HepG2 (cell line): Measurements from ENCODE around the gene IRAK3. TPM values are rescaled to one million over a fixed set of nuclear protein-coding genes. Genes with fewer than 3 reads are reported as not detected.
"Not testable (repeated sequence)": the region's sequence is repeated elsewhere in the genome, so short reads cannot be mapped to it uniquely, and the experiment has no call there.

Experiments
- ATAC-seq: fragments of 200-7000 bp; cut with Tn5 transposase; 3 replicates; pipeline ENCODE4 v1.9.1; 2020; ENCODE audit warnings: mild to moderate bottlenecking, moderate library complexity
- BruUV-seq: library from RNA; stranded (reverse); fragments of 400-500 nt; replicated peaks from 2 replicates; lab custom pipeline; 2021; lab: Mats Ljungman, UMichigan
- CTCF ChIA-PET: fragments of 300-600 bp; formaldehyde crosslinking; extraction: SDS; loops from one replicate; lab custom pipeline; 2021; ENCODE audit warnings: low total read pairs, inconsistent platforms, low intra/inter-chr PET ratio; lab: Yijun Ruan, JAX
- POLR2A ChIA-PET: fragments of 350-600 bp; sonication (Branson Sonifier 250); formaldehyde crosslinking; loops from one replicate; lab custom pipeline; 2020; ENCODE audit warnings: antibody characterized with exemption, inconsistent platforms; lab: Yijun Ruan, JAX
- DNase-seq: peaks from one replicate; pipeline ENCODE4 v3.0.0-alpha.2; 2015; ENCODE audit warnings: low spot score
- FAIRE-seq: peaks from 3 replicates; lab custom pipeline; 2011; peaks lifted over from hg19 to GRCh38; lab: Jason Lieb, UNC
- H2AFZ ChIP-seq: one replicate; pipeline ENCODE4 v1.6.1; 2011; ENCODE audit warnings: low read length, inconsistent platforms
- H3K27ac ChIP-seq: fragments of 300-600 bp; 3 replicates; pipeline ENCODE4 v1.8.0; 2011; ENCODE audit warnings: mixed run types, mild to moderate bottlenecking, mixed read lengths, low read length, inconsistent platforms; ENCODE audit not compliant: insufficient read depth; ENCODE audit errors: extremely low read length
- H3K27me3 ChIP-seq, 2 experiments: fragments of 200-600 bp in 1 of 2; 2 replicates in 1 of 2; 3 replicates in 1 of 2; pipeline versions ENCODE4 v1.6.0 to v1.8.0; 2011; ENCODE audit warnings: low read length in 2 of 2, mild to moderate bottlenecking in 2 of 2, moderate library complexity in 2 of 2, inconsistent platforms in 1 of 2; ENCODE audit not compliant: insufficient read depth in 2 of 2, control insufficient read depth in 1 of 2
- H3K36me3 ChIP-seq, 2 experiments: fragments of 200-600 bp in 1 of 2; replicated peaks in 1 of 2; 2 replicates in 1 of 2; 3 replicates in 1 of 2; pipeline versions ENCODE4 v1.5.1 to v1.8.0; 2011; ENCODE audit warnings: low read length in 2 of 2, inconsistent platforms in 1 of 2; ENCODE audit not compliant: insufficient read depth in 2 of 2, control insufficient read depth in 1 of 2
- H3K4me1 ChIP-seq: 2 replicates; pipeline ENCODE4 v1.5.1; 2012; ENCODE audit warnings: low read length, inconsistent platforms; ENCODE audit not compliant: insufficient read depth
- H3K4me2 ChIP-seq: 2 replicates; pipeline ENCODE4 v1.6.0; 2011; ENCODE audit warnings: low read depth, low read length, inconsistent platforms
- H3K4me3 ChIP-seq, 3 experiments: fragments of 200-600 bp in 1 of 3; sonication (generic), shearing (Covaris generic) in 1 of 3; replicated peaks in 1 of 3; 2 replicates each; pipeline ENCODE4 v1.5.1; 2011 to 2016; ENCODE audit warnings: low read length in 3 of 3, inconsistent platforms in 2 of 3, low read depth in 2 of 3, mild to moderate bottlenecking in 2 of 3, control low read depth in 1 of 3, mixed read lengths in 1 of 3; ENCODE audit not compliant: insufficient read depth in 1 of 3
- H3K79me2 ChIP-seq: one replicate; pipeline ENCODE4 v1.6.1; 2011; ENCODE audit warnings: low read length, inconsistent platforms; ENCODE audit not compliant: insufficient read depth
- H3K9ac ChIP-seq: 2 replicates; pipeline ENCODE4 v1.6.0; 2011; ENCODE audit warnings: mild to moderate bottlenecking, low read depth, low read length, inconsistent platforms; ENCODE audit not compliant: insufficient read depth
- H3K9me3 ChIP-seq: 2 replicates; pipeline ENCODE4 v1.5.1; 2012; ENCODE audit warnings: mild to moderate bottlenecking, low read length
- H4K20me1 ChIP-seq: 2 replicates; pipeline ENCODE4 v1.6.0; 2011; ENCODE audit warnings: inconsistent platforms, mild to moderate bottlenecking, low read length, moderate library complexity; ENCODE audit not compliant: insufficient read depth
- HNRNPLL ChIP-seq: fragments of 200-400 bp; formaldehyde crosslinking; IDR thresholded peaks from 2 replicates; pipeline ENCODE4 v1.6.1; 2017; ENCODE audit warnings: mild to moderate bottlenecking, low read depth, low read length; ENCODE audit not compliant: poor library complexity, severe bottlenecking
- ZNF441 ChIP-seq: sonication (generic); formaldehyde crosslinking; IDR thresholded peaks from 2 replicates; pipeline ENCODE4 v1.7.0; 2021; ENCODE audit warnings: missing genetic modification reagents, borderline replicate concordance
- WGBS: methylation state at CpG from one replicate; pipeline ENCODE4 v1.1.6; 2017; ENCODE audit warnings: low lambda C conversion rate; 5-methylcytosine and 5-hydroxymethylcytosine counted together
- in situ Hi-C: cut with HindIII; loops from 2 replicates; pipeline ENCODE4 v1.10.0; 2017; ENCODE audit warnings: low pct_unique_long_range_greater_than_20kb; ENCODE audit not compliant: extremely low pct_ligation_motif_present
- intact Hi-C: fragments of 100-400 bp; cut with micrococcal nuclease; formaldehyde crosslinking; loops from one replicate; pipeline ENCODE4 v1.10.0; 2022; ENCODE audit not compliant: unreplicated experiment
- polyA plus RNA-seq, 8 experiments: library from polyadenylated mRNA; depleted of rRNA in 3 of 8; stranded (reverse) in 7 of 8; unstranded in 1 of 8; fragments of >200 nt; fragmentation: Illumina TruSeq in 4 of 8; extraction: Trizol in 4 of 8; gene quantifications; 2 replicates each; pipeline versions ENCODE4 v1.2.1 to v1.2.3, GENCODE V29; 2011 to 2016; ENCODE audit warnings: low read depth in 4 of 8, missing spikeins in 1 of 8, mixed read lengths in 1 of 8; ENCODE audit not compliant: insufficient read depth in 1 of 8
- total RNA-seq, 5 experiments: library from RNA; depleted of rRNA; stranded (reverse); fragments of >200 nt; fragmentation: Illumina TruSeq; extraction: Trizol; gene quantifications; 2 replicates each; pipeline ENCODE4 v1.2.3, GENCODE V29; 2016; ENCODE audit warnings: low read depth in 1 of 5
- TF ChIP-seq, protein P1 (sequence below): sonication (generic); formaldehyde crosslinking; IDR thresholded peaks from 2 replicates; pipeline ENCODE4 v1.5.1; 2020; ENCODE audit warnings: mild to moderate bottlenecking, missing genetic modification reagents, moderate library complexity

IRAK3 gene
- total and polyA plus RNA-seq, 2 of the 13 experiments (the other 11 are each of a cell fraction or from before 2014, with no cell fraction given): 0.01 TPM; not detected in 1

- in situ Hi-C loops, DNase-seq, H3K9me3 ChIP-seq, H3K4me1 ChIP-seq, FAIRE-seq, H3K27ac ChIP-seq, CTCF ChIA-PET, H3K79me2 ChIP-seq, BruUV-seq, H2AFZ ChIP-seq, H3K9ac ChIP-seq, H3K36me3 ChIP-seq, H4K20me1 ChIP-seq: not testable (repeated sequence)
- intact Hi-C loops: loop anchor here (2.0 kb wide), 1 partner anchor 66 kb away; the partner anchor contains the start of gene TMBIM4
- peak; percentile 68 for ATAC-seq
- Histone ChIP-seq H3K4me3 (peak overlapping the region in 2 of 3 experiments; percentile 20 to 50; a peak in 2 of 6 replicates), H3K4me2 (peak overlapping the region; percentile 51; the same call in 1 of the 2 replicates), H3K27me3 (peaks cover 0 to 17% of the 10 kb centered on the region in 2 experiments; a peak in 2 of 5 replicates)
- WGBS: 55% methylated on average over 47 of the region's 72 CpGs
- TF ChIP-seq HNRNPLL (peak; percentile 37), ZNF441 (CRISPR knock-in tag) (peak; percentile 87)
- TF ChIP-seq, protein P1, sequence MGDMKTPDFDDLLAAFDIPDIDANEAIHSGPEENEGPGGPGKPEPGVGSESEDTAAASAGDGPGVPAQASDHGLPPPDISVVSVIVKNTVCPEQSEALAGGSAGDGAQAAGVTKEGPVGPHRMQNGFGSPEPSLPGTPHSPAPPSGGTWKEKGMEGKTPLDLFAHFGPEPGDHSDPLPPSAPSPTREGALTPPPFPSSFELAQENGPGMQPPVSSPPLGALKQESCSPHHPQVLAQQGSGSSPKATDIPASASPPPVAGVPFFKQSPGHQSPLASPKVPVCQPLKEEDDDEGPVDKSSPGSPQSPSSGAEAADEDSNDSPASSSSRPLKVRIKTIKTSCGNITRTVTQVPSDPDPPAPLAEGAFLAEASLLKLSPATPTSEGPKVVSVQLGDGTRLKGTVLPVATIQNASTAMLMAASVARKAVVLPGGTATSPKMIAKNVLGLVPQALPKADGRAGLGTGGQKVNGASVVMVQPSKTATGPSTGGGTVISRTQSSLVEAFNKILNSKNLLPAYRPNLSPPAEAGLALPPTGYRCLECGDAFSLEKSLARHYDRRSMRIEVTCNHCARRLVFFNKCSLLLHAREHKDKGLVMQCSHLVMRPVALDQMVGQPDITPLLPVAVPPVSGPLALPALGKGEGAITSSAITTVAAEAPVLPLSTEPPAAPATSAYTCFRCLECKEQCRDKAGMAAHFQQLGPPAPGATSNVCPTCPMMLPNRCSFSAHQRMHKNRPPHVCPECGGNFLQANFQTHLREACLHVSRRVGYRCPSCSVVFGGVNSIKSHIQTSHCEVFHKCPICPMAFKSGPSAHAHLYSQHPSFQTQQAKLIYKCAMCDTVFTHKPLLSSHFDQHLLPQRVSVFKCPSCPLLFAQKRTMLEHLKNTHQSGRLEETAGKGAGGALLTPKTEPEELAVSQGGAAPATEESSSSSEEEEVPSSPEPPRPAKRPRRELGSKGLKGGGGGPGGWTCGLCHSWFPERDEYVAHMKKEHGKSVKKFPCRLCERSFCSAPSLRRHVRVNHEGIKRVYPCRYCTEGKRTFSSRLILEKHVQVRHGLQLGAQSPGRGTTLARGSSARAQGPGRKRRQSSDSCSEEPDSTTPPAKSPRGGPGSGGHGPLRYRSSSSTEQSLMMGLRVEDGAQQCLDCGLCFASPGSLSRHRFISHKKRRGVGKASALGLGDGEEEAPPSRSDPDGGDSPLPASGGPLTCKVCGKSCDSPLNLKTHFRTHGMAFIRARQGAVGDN (CRISPR knock-in tag): peak; percentile 15; the same call in 1 of the 2 replicates
- POLR2A ChIA-PET: interaction anchor here (0.5 to 1.6 kb wide), 2 partner anchors 67 to 104 kb away, joined by 3 read pairs; partner anchors contain the start of genes HELB and LLPH
These were observed 46.0 kb downstream of the IRAK3 start for GRCh38 chr12:66234773-66235625.
